GM15510 (cell line): ENCODE data around the gene INMT.

ENCODE experiments used
- POLR2A ChIP-seq: IDR thresholded peaks from 3 replicates; pipeline ENCODE4 v1.6.1; 2011; ENCODE audit warnings: borderline replicate concordance; ENCODE audit not compliant: insufficient read length; ENCODE audit errors: extremely low read depth

Gene INMT

GRCh38 chr7:30751696-30752273 lies at the start of gene INMT:
Gene INMT, plus strand, starts transcription at chr7:30752135. Its CDS starts 16 bp downstream, at chr7:30752151.
- TF ChIP-seq POLR2A: no peak

GRCh38 chr7:30702200-30702599 lies 49.7 kb upstream of the INMT start:
- no peak for TF ChIP-seq POLR2A

GRCh38 chr7:30703756-30704155 lies 48.2 kb upstream of the INMT start:
- no peak for TF ChIP-seq POLR2A

- no peak for TF ChIP-seq POLR2A
Measured at GRCh38 chr7:30705008-30705407, 46.9 kb upstream of the INMT start.

- no peak for TF ChIP-seq POLR2A
Measured at GRCh38 chr7:30705596-30705995, 46.3 kb upstream of the INMT start.

- no peak for TF ChIP-seq POLR2A
Measured at GRCh38 chr7:30706316-30706715, 45.6 kb upstream of the INMT start.

- no peak for TF ChIP-seq POLR2A
Measured at GRCh38 chr7:30706908-30707307, 45.0 kb upstream of the INMT start.

GRCh38 chr7:30707391-30708357 lies 44.3 kb upstream of the INMT start:
- no peak for TF ChIP-seq POLR2A

- TF ChIP-seq POLR2A: no peak
Measured at GRCh38 chr7:30708412-30708811, 43.5 kb upstream of the INMT start.

- TF ChIP-seq POLR2A: no peak
Measured at GRCh38 chr7:30708983-30709382, 43.0 kb upstream of the INMT start.

GRCh38 chr7:30709549-30709948 lies 42.4 kb upstream of the INMT start:
- no peak for TF ChIP-seq POLR2A

GRCh38 chr7:30710669-30711068 lies 41.3 kb upstream of the INMT start:
- TF ChIP-seq POLR2A: no peak

- TF ChIP-seq POLR2A: no peak
Measured at GRCh38 chr7:30713392-30713791, 38.5 kb upstream of the INMT start.

- TF ChIP-seq POLR2A: no peak
Measured at GRCh38 chr7:30714129-30714528, 37.8 kb upstream of the INMT start.

- no peak for TF ChIP-seq POLR2A
Measured at GRCh38 chr7:30717181-30717580, 34.8 kb upstream of the INMT start.

- TF ChIP-seq POLR2A: no peak
Measured at GRCh38 chr7:30721211-30721610, 30.7 kb upstream of the INMT start.
